ENCODE data around the gene DOHH. TPM values are rescaled to one million over a fixed set of nuclear protein-coding genes. Genes with fewer than 3 reads are reported as not detected.

Gene DOHH
- polyA plus RNA-seq, 3 donors = 9.6 to 13.0 (median 11.5) TPM

DNA sequence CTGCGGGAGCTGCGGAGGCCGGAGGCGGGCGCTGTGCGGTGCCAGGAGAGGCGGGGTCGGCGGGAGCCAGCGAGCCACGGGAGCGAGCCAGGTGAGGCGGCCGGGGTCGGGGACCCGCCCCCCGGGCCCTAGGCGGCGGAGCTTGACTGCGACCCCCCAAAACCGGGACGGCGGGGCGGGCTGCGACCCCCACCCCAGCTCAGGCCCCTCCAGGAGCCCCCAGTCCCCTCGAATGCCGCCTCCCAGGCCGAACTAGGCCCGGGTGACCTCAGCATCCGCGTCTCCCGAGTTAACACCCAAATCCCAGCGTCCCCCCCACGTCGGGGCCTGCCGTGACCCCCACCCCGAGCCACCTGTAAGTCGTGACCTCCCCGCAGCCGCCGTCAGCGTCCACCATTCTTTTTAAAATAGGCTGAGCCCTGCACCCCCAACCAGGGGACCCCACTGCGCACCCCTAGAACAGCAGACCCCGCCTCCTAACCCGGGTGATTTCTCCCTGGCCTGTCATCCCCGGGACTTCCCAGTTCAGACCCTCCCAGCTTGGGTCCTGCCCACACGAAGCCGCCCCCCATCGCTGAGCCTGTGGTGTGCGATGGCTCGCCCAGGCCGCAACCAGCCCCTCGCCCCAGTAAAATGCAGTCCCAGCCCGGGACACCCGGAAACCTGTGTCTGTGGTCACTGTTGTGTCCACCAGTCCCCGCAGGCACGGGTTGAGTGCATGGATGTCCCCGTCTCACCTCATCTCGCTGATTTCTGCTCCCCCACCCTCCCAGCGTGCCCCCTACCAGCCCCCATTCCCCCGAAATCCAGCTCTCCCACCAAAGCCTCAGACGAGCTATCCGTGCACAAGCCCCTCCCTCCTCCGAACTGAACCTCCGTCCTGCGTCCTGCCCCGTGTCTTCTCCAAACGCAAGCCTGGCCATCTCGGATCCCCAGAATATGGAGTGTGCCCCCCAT is 6.2 kb upstream of the DOHH start:
- no peak for DNase-seq

DNA sequence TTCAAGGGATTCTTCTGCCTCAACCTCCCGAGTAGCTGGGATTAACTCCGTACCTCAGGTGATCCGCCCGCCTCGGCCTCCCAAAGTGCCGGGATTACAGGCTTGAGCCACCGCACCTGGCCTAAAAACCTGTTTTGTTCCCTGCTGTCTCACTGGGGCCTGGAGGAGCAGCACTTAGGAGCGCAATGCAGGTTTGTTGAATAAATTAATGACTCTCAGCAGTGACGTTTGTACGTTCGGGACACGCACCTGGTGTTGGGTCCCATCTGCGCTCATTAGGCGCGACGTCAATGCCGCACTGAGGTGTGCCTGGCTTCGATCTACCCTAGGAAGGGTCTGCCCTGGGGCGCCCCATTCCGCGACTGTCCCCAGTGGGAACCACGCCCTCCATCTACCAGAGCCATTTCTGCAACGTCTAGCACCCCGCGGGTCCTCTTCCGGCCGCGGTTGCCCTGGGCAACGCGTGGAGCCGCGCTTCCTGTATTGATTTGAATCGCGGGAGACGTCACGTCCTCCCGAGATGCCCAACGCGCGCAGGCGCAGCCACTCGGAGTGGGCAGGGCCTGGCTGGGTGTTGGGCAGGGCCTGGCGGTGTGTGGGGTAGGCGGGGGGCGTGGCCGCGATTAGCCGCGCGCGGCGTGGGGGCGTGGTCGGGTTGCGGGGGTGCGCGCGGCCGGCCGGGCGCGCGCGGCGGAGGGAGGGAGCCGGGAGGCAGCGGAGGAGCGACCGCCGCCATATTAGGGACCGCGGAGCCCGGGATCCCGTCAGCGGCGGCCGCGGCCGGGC is 5.3 kb upstream of the DOHH start, which contains the start of gene FZR1:
FZR1 (plus strand) TSS at position 714 of the 786 bp plus-strand sequence. CDS start 16,679 bp downstream, outside the sequence.
- peak; percentile 98 for DNase-seq

DNA sequence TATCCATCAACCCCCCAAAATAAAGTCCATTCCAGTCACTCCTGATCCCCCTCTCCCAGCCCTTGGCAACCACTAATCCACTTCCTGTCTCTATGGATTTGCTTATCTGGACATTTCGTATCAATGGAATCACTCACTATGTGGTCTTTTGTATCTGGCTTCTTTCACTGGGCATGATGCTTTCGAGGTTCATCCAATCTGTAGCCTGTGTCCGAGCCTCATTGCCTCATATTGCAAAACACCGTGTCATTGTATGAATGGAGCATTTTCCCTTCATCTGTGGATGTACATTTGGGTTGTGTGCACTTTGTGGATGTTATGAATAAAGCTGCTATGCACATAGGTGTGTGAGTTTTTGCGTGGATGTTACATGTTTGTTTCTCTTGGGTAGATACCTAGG is 4.3 kb upstream of the DOHH start:
- DNase-seq = no peak

DNA sequence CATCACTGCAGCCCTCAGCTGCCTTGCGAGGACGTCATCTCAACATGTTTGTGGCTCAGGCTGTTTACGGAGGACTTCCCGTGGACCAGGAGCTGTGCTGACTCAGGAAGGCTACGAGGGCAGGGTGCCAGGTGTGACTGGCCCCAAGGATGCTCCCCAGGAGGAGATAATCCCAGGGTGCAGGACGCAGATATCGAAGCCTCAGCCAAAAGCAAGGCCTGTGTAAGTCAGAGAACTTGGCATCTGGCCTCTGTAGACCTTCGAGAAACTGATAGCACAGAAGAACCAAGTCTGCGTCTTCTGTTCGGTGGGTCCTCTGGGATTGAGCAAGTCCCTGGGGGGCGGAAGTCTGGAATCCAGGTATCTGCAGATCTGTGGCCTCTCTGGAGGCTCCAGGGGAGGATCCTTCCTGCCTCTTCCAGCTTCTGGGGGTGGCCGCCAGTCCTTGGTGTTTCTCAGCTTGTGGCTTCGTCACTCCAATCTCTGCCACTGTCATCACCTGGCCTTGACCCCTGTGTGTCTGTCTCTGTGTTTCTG is 2.6 kb upstream of the DOHH start:
- no peak for DNase-seq

DNA sequence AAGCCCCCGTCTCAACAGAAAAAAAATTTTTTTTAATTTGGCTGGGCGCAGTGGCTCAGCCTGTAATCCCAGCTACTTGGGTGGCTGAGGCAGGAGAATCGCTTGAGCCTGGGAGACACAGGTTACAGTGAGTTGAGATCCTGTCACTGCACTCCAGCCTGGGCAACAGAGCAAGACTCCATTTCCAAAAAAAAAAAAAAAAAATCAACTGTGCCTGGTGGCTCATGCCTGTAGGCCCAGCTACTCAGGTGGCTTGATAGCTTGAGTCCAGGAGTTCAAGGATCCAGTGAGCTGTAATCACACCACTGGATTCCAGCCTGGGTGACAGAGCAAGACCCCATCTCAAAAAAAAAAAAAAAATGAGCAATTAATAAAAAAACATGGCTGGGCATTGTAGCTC is 1.3 kb upstream of the DOHH start:
- no peak for DNase-seq

DNA sequence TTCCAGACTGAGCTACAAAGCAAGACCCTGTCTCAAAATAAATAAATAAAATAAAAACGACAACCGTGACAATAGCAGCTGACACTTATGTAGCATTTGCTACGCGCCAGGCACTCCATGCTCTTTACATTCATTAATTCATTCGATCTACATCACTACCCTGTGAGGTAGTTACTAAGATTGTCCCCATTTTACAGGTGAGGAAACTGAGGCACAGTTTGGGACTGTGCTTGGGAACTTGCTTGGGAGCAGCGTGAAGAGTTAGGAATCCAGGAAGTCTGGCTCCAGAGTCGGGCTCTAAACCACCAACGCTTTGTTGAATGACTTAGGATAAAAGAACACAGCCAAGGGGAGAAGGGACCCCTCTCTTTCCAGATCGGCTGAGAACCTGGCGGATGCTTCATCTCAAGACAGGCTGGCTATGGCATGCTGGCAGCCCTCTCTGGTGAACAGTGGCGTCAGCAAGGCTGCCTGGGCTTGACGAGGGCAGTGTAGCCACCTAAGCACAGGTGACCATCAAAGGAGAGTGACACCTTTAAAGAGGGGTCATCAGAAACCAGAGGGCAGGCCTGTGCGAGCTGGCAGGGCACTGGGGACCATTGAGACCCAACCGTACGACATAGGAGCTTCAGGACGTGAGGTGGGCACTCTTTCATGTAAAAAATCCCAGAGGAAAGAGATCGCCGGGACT is 591 bp downstream of the DOHH start:
- no peak for DNase-seq

DNA sequence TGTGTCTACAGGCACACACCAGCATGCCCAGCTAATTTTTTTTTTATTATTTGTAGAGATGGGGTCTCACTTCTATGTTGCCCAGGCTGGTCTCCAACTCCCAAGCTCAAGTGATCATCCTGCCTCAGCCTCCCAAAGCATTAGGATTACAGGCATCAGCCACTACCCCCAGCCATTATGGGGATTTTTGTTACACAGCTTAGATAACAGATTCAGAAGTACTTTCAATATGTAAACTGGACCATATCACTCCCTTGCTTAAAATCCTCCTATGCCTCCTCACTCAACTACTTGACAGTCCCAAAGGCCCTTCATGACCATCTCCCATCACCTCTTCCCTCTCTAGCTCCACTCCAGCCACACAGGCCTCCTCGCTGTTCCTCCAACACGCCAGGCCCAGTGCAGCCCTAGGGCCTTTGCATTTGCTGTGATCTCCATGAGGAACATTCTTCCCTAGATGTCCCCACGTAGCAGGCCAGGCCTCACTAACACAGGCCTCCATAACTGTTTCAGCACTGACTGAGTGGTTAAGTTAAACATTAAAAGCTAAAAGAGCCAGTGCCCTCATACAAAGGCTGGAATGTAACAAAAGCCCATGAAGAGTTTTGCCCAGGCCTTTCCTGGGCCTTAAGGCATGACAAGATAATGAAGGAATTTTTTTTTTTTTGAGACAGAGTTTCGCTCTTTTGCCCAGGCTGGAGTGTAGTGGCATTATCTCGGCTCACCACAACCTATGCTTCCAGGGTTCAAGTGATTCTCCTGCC is 2.5 kb downstream of the DOHH start:
- DNase-seq = no peak

- DNase-seq = no peak
These were observed 3.8 kb downstream of the DOHH start for GRCh38 chr19:3496392-3497273.

DNA sequence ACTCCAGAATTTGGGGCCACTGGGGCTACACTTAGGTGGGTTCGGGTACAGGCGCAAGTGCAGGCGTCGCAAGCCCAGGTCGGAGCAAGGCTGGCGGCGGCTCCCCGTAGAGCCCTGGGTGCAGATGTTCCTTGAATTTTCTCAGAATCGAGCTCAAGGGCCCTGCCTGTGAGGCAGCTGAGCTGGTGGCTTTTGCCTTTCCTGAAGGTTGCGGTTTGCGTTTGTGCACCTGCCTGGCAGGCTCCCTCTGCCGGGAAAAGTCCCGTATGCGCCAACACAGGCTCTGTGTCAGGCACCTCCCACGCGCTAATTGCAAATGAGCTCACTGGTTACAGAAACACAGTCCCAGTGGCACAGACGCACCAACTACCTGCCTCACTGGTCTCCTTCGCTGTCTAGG is 5.9 kb downstream of the DOHH start:
- DNase-seq = no peak

DNA sequence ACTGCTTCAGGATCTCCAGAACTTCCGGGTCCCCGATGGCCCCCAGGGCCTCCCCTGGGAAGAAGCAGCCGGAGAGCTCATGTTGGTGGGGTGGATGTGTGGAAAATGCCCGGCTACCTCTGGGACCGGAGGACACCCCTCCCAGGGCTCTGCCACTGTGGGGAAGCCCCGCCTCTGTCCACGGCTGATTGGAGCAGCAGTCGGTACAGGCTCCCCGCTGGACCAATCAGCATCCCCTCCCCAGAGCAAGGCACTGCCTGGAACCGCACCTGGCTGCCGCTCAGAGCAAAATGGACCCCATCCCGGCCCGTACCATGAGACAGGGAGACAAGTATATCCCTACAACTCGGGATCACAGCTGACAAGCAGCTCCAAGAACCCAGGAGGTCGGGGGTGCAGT is 6.4 kb downstream of the DOHH start:
- DNase-seq = no peak

DNA sequence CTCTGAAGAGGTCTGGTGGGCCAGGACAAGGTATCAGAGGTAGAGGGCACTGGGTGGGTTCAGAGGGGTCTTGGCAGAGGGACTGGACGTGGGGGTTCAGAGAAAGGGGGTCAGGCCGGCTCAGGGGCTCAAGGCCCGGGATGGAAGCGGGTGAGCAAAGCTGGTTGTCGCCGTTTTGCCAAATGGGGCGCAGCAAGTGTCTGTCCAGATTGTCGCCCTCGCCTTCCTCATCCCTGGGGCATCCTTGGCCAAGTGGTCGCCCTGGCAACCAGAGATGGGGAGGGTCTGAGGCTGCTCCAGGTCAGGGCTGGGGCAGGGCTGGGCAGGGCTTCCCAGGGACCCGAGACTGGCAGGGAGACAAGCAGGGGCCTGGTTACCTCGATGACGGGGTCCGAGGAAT is 6.8 kb downstream of the DOHH start:
- DNase-seq = no peak

DNA sequence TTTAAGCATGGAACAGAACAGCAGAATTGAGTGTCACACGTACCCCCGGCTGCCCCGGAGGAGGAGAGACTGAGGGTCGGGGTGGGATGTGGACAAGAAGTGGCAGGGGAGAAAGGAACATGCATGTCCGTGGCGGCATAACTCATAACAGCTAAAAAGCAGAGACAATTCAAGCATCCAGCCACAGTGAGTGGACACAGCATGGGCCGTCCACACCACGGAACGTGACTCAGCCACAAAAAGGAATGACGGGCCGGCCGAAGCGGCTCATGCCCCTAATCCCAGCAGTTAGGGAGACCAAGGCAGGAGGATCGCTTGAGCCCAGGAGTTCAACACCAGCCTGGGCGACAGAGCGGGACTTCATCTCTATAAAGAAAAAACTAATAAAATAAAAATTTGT is 7.6 kb downstream of the DOHH start:
- DNase-seq = no peak

DNA sequence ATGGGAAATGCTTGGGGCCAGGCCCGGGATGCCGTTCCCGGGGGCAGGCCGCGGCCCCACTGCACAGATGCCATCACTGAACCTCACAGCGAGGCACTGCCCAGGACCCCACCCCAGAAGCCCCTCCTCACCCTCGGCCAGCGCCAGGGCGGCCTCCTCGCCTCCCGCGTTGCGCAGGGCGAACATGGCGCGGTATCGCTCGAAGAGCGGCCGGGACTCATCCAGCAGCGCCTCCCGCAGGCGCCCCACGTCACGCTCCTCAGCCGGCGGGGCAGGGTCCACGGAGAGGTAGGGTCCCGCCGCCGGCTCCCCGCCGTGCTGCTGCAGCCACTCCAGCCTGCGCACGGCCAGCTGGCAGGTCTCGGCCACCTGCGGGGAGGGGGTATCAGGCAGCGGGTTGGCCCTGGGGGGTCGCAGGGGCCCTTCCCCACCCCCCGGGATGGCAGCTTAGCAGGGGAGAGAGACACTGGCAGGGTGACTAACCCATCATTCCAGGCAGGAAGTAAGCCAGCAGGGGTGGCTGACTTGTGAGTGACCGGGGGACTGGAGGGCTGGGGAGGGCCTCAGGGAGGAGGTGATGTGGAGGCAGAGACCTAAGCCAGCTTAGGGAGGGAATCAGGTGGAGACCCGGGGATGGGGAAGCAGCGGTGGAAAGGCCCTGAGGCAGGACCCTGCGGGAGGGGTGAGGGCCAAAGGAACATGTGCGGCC is 8.2 kb downstream of the DOHH start:
- DNase-seq = no peak

- no peak for DNase-seq
These were observed 8.9 kb downstream of the DOHH start for GRCh38 chr19:3491396-3492119.

- no peak for DNase-seq
These were observed 17.2 kb downstream of the DOHH start, which contains the start of gene SMIM44 for GRCh38 chr19:3483226-3483628. SMIM44 (minus strand) TSS chr19:3483441; CDS start chr19:3483403, 38 bp downstream.

DNA sequence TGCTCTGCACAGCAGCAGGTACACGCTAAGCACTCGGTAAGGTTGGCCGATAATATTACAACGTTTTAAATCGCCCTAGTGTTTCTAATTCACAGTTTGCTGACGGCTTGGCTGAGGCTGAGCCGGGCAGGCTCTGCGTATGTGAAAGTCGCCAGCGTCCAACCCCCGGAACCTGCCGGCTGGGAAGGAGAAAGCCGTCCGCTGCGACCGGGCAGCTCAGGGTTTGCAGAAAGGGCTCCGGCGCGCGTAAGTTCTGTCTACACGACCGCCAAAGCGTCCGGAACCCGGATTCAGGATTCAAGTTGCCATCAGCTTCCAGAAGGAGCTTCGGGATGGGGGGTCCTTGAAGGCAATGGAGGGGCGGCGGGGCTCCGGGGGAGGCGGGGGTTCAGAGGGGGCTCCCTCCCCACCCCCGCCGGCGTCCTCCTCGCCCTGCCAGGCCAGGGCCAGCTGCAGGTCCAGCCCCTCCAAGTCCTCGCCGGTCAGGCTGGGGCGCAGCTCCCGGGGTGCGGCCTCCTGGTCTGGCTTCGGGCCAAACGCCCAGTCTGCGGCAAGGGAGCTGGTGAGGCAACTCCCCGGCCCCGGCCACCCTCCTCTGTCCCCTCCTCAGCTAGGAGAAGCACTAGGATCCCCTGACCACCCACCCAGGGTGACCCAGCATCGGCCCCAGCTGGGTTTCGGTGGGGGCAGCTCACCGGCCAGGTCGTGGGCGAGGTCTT is 17.8 kb downstream of the DOHH start:
- no peak for DNase-seq

GRCh38 chr19:3481241-3482090 is 19.0 kb downstream of the DOHH start:
- no peak for DNase-seq

All from renal pelvis (tissue), 4 donors.